ENCODE results near the gene LRFN5.
"Not testable (repeated sequence)": the region's sequence is repeated elsewhere in the genome, so short reads cannot be mapped to it uniquely, and the experiment has no call there.

The LRFN5 gene

GRCh38 chr14:41636492-41637392 is 30.1 kb downstream of the LRFN5 start:
- DNase-seq (ENCODE audit: low read depth in 2 of 2), result no peak

- DNase-seq (ENCODE audit: low read depth in 2 of 2), result no peak
Observed at GRCh38 chr14:41641690-41642089, 35.0 kb downstream of the LRFN5 start.

- DNase-seq (ENCODE audit: low read depth in 2 of 2), result no peak
Observed at GRCh38 chr14:41642367-41642766, 35.7 kb downstream of the LRFN5 start.

GRCh38 chr14:41642789-41643188 is 36.1 kb downstream of the LRFN5 start:
- no peak for DNase-seq (ENCODE audit: low read depth in 2 of 2)

- DNase-seq (ENCODE audit: low read depth in 2 of 2), result no peak
Observed at GRCh38 chr14:41644606-41645005, 37.9 kb downstream of the LRFN5 start.

- DNase-seq (ENCODE audit: low read depth in 2 of 2), result no peak
Observed at GRCh38 chr14:41650802-41651201, 44.1 kb downstream of the LRFN5 start.

- DNase-seq (ENCODE audit: low read depth in 2 of 2), result no peak
Observed at GRCh38 chr14:41654196-41654595, 47.5 kb downstream of the LRFN5 start.

GRCh38 chr14:41662780-41663472 is 56.2 kb downstream of the LRFN5 start:
- no peak for DNase-seq (ENCODE audit: low read depth in 2 of 2)

GRCh38 chr14:41663473-41663850 is 56.8 kb downstream of the LRFN5 start:
- no peak for DNase-seq (ENCODE audit: low read depth in 2 of 2)

GRCh38 chr14:41666301-41666700 is 59.6 kb downstream of the LRFN5 start:
- DNase-seq (ENCODE audit: low read depth in 2 of 2), result no peak

GRCh38 chr14:41668356-41668755 is 61.7 kb downstream of the LRFN5 start:
- no peak for DNase-seq (ENCODE audit: low read depth in 2 of 2)

GRCh38 chr14:41673601-41674000 is 66.9 kb downstream of the LRFN5 start:
- DNase-seq (ENCODE audit: low read depth in 2 of 2), result not testable (repeated sequence)

GRCh38 chr14:41674511-41674971 is 67.9 kb downstream of the LRFN5 start:
- DNase-seq (ENCODE audit: low read depth in 2 of 2), result not testable (repeated sequence)

GRCh38 chr14:41699486-41699885 is 92.8 kb downstream of the LRFN5 start:
- DNase-seq (ENCODE audit: low read depth in 2 of 2), result no peak

- no peak for DNase-seq (ENCODE audit: low read depth in 2 of 2)
Observed at GRCh38 chr14:41718477-41719166, 111.9 kb downstream of the LRFN5 start.

- DNase-seq (ENCODE audit: low read depth in 2 of 2), result no peak
Observed at GRCh38 chr14:41739203-41739602, 132.5 kb downstream of the LRFN5 start.

GRCh38 chr14:41743140-41743539 is 136.5 kb downstream of the LRFN5 start:
- no peak for DNase-seq (ENCODE audit: low read depth in 2 of 2)

GRCh38 chr14:41749429-41749828 is 142.8 kb downstream of the LRFN5 start:
- DNase-seq (ENCODE audit: low read depth in 2 of 2), result no peak

- not testable (repeated sequence) for DNase-seq (ENCODE audit: low read depth in 2 of 2)
Observed at GRCh38 chr14:41750575-41750974, 143.9 kb downstream of the LRFN5 start.

- no peak for DNase-seq (ENCODE audit: low read depth in 2 of 2)
Observed at GRCh38 chr14:41758011-41758665, 151.5 kb downstream of the LRFN5 start.

GRCh38 chr14:41761204-41761603 is 154.5 kb downstream of the LRFN5 start:
- DNase-seq (ENCODE audit: low read depth in 2 of 2), result no peak

- no peak for DNase-seq (ENCODE audit: low read depth in 2 of 2)
Observed at GRCh38 chr14:41766772-41767171, 160.1 kb downstream of the LRFN5 start.
